HepG2 (cell line): ENCODE measurements around the gene SLC12A3. TPM values are rescaled to one million over a fixed set of nuclear protein-coding genes. Genes with fewer than 3 reads are reported as not detected.

Experiments
- FOXA3 ChIP-seq: IDR thresholded peaks from 2 replicates; pipeline ENCODE4 v1.6.1; 2016; ENCODE audit warnings: missing genetic modification reagents, missing compliant biosample characterization
- HOXA3 ChIP-seq: sonication (generic); formaldehyde crosslinking; IDR thresholded peaks from 2 replicates; pipeline ENCODE4 v1.5.0; 2020; ENCODE audit warnings: missing genetic modification reagents
- MYC ChIP-seq: sonication (generic); formaldehyde crosslinking; IDR thresholded peaks from 2 replicates; pipeline ENCODE4 v1.9.0; 2021; ENCODE audit warnings: missing genetic modification reagents, borderline replicate concordance
- NFYB ChIP-seq: sonication (generic); formaldehyde crosslinking; IDR thresholded peaks from 2 replicates; pipeline ENCODE4 v1.4.0; 2020; ENCODE audit warnings: missing genetic modification reagents
- PTBP1 ChIP-seq: fragments of 200-400 bp; formaldehyde crosslinking; IDR thresholded peaks from 2 replicates; pipeline ENCODE4 v1.6.1; 2018; ENCODE audit warnings: low read length, low read depth; ENCODE audit not compliant: poor library complexity, severe bottlenecking
- THAP11 ChIP-seq: IDR thresholded peaks from 2 replicates; pipeline ENCODE4 v1.6.1; 2016; ENCODE audit warnings: missing biosample characterization, missing genetic modification reagents
- YEATS2 ChIP-seq: sonication (generic); formaldehyde crosslinking; IDR thresholded peaks from 2 replicates; pipeline ENCODE4 v1.4.0; 2020; ENCODE audit warnings: missing genetic modification reagents, borderline replicate concordance
- ZFP1 ChIP-seq: IDR thresholded peaks from 2 replicates; pipeline ENCODE4 v1.6.1; 2016
- ZFP36 ChIP-seq: fragments of 150-350 bp; IDR thresholded peaks from 2 replicates; pipeline ENCODE4 v1.6.1; 2018; ENCODE audit warnings: borderline replicate concordance, low read length, low read depth; ENCODE audit not compliant: partially characterized antibody
- ZNF10 ChIP-seq: sonication (generic); formaldehyde crosslinking; IDR thresholded peaks from 2 replicates; pipeline ENCODE4 v1.4.0; 2020; ENCODE audit warnings: mild to moderate bottlenecking, low read depth, missing genetic modification reagents, borderline replicate concordance
- ZNF569 ChIP-seq: sonication (generic); formaldehyde crosslinking; IDR thresholded peaks from 2 replicates; pipeline ENCODE4 v1.5.0; 2020; ENCODE audit warnings: mild to moderate bottlenecking, missing genetic modification reagents, moderate library complexity, borderline replicate concordance
- ZNF605 ChIP-seq: sonication (generic); formaldehyde crosslinking; IDR thresholded peaks from 2 replicates; pipeline ENCODE4 v1.8.0; 2022; ENCODE audit warnings: mild to moderate bottlenecking, missing genetic modification reagents
- polyA plus RNA-seq, 8 experiments: library from polyadenylated mRNA; depleted of rRNA in 3 of 8; stranded (reverse) in 7 of 8; unstranded in 1 of 8; fragments of >200 nt; fragmentation: Illumina TruSeq in 4 of 8; extraction: Trizol in 4 of 8; gene quantifications; 2 replicates each; pipeline versions ENCODE4 v1.2.1 to v1.2.3, GENCODE V29; 2011 to 2016; ENCODE audit warnings: low read depth in 4 of 8, missing spikeins in 1 of 8, mixed read lengths in 1 of 8; ENCODE audit not compliant: insufficient read depth in 1 of 8
- total RNA-seq, 5 experiments: library from RNA; depleted of rRNA; stranded (reverse); fragments of >200 nt; fragmentation: Illumina TruSeq; extraction: Trizol; gene quantifications; 2 replicates each; pipeline ENCODE4 v1.2.3, GENCODE V29; 2016; ENCODE audit warnings: low read depth in 1 of 5
- TF ChIP-seq, protein P1 (sequence below): sonication (generic); formaldehyde crosslinking; IDR thresholded peaks from 2 replicates; pipeline ENCODE4 v1.4.0; 2020; ENCODE audit warnings: missing genetic modification reagents, borderline replicate concordance
- TF ChIP-seq, protein P2 (sequence below), 2 experiments: sonication (generic) in 1 of 2; formaldehyde crosslinking in 1 of 2; IDR thresholded peaks; 2 replicates each; pipeline versions ENCODE4 v1.4.0 to v1.6.1; 2018 to 2020; ENCODE audit warnings: missing genetic modification reagents in 2 of 2, borderline replicate concordance in 1 of 2, low read depth in 1 of 2, mild to moderate bottlenecking in 1 of 2, missing biosample characterization in 1 of 2
- TF ChIP-seq, protein P3 (sequence below): sonication (generic); formaldehyde crosslinking; conservative IDR thresholded peaks from 2 replicates; pipeline ENCODE4 v1.4.0; 2020; ENCODE audit warnings: missing genetic modification reagents
- TF ChIP-seq, protein P4 (sequence below): sonication (generic); formaldehyde crosslinking; IDR thresholded peaks from 2 replicates; pipeline ENCODE4 v1.8.1; 2022; ENCODE audit warnings: mild to moderate bottlenecking, missing genetic modification reagents
- TF ChIP-seq, protein P5 (sequence below): conservative IDR thresholded peaks from 2 replicates; pipeline ENCODE4 v1.6.1; 2018; ENCODE audit warnings: missing genetic modification reagents

SLC12A3 gene
- total and polyA plus RNA-seq, 2 of the 13 experiments (the other 11 are each of a cell fraction or from before 2014, with no cell fraction given) = 6.2 TPM; not detected in 1

DNA sequence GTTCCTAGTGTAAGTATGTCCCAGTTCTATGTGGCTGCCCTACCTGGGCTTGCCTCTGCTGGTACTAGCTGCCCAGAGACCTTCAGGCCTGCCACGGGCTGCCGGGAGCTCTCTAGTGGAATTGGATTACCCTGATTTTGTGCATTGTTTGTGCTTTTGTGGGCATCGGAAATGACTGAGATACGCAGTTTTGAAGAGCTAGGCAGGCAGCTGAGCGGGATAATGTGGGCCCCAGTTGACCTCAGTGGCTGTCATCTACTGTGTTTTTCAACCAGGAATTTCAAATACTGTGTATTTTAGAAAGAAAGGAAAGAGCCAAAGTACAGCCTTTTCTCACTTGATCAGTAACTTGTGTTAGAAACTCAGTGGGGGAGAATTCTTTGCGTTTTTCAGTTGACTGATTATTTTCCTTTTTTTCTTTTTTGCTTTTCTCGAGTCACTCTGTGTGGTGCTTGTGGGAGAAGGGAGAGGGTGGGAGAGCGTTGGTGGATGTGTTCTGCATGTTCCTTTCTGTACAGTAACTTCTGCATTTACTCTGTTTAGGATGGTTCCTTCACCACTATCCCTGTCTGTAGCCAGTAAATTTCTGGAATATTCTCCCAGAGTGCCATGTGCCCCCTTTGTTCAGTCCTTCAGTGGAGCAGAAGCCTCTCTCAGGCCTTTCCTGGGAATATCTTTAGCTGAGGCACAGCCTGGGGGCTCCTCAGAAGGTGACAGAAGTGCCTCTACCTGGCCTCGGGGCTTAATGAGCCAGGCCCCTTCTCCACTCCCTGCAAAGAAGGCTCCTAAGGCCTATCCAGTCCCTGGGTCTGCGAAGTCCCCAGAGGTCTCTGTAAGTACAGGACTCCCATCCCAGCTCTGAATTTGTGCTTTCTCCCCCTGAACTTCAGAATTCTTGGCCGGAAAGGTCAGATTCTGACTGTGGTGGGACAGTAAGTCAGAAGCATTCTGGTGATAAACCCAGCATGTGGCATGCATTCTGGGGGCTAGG, 15.0 kb upstream of the SLC12A3 start (continued):
- TF ChIP-seq, protein P1, sequence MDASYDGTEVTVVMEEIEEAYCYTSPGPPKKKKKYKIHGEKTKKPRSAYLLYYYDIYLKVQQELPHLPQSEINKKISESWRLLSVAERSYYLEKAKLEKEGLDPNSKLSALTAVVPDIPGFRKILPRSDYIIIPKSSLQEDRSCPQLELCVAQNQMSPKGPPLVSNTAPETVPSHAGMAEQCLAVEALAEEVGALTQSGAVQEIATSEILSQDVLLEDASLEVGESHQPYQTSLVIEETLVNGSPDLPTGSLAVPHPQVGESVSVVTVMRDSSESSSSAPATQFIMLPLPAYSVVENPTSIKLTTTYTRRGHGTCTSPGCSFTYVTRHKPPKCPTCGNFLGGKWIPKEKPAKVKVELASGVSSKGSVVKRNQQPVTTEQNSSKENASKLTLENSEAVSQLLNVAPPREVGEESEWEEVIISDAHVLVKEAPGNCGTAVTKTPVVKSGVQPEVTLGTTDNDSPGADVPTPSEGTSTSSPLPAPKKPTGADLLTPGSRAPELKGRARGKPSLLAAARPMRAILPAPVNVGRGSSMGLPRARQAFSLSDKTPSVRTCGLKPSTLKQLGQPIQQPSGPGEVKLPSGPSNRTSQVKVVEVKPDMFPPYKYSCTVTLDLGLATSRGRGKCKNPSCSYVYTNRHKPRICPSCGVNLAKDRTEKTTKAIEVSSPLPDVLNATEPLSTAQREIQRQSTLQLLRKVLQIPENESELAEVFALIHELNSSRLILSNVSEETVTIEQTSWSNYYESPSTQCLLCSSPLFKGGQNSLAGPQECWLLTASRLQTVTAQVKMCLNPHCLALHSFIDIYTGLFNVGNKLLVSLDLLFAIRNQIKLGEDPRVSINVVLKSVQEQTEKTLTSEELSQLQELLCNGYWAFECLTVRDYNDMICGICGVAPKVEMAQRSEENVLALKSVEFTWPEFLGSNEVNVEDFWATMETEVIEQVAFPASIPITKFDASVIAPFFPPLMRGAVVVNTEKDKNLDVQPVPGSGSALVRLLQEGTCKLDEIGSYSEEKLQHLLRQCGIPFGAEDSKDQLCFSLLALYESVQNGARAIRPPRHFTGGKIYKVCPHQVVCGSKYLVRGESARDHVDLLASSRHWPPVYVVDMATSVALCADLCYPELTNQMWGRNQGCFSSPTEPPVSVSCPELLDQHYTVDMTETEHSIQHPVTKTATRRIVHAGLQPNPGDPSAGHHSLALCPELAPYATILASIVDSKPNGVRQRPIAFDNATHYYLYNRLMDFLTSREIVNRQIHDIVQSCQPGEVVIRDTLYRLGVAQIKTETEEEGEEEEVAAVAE = no peak
- TF ChIP-seq ZFP1 (CRISPR knock-in tag) = no peak
- peak; percentile 30; the same call in 1 of the 2 replicates for TF ChIP-seq YEATS2 (CRISPR knock-in tag)
- no peak for TF ChIP-seq ZFP36
- TF ChIP-seq, protein P2, sequence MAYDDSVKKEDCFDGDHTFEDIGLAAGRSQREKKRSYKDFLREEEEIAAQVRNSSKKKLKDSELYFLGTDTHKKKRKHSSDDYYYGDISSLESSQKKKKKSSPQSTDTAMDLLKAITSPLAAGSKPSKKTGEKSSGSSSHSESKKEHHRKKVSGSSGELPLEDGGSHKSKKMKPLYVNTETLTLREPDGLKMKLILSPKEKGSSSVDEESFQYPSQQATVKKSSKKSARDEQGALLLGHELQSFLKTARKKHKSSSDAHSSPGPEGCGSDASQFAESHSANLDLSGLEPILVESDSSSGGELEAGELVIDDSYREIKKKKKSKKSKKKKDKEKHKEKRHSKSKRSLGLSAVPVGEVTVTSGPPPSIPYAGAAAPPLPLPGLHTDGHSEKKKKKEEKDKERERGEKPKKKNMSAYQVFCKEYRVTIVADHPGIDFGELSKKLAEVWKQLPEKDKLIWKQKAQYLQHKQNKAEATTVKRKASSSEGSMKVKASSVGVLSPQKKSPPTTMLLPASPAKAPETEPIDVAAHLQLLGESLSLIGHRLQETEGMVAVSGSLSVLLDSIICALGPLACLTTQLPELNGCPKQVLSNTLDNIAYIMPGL (CRISPR knock-in tag; IDR thresholded peaks at IDR 0.05; ENCODE audit: borderline replicate concordance in 1 of 2, low read depth in 1 of 2) = no peak; a peak in 1 of 4 replicates
- TF ChIP-seq, protein P3, sequence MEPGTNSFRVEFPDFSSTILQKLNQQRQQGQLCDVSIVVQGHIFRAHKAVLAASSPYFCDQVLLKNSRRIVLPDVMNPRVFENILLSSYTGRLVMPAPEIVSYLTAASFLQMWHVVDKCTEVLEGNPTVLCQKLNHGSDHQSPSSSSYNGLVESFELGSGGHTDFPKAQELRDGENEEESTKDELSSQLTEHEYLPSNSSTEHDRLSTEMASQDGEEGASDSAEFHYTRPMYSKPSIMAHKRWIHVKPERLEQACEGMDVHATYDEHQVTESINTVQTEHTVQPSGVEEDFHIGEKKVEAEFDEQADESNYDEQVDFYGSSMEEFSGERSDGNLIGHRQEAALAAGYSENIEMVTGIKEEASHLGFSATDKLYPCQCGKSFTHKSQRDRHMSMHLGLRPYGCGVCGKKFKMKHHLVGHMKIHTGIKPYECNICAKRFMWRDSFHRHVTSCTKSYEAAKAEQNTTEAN (CRISPR knock-in tag) = peak; percentile 20
- TF ChIP-seq, protein P4, sequence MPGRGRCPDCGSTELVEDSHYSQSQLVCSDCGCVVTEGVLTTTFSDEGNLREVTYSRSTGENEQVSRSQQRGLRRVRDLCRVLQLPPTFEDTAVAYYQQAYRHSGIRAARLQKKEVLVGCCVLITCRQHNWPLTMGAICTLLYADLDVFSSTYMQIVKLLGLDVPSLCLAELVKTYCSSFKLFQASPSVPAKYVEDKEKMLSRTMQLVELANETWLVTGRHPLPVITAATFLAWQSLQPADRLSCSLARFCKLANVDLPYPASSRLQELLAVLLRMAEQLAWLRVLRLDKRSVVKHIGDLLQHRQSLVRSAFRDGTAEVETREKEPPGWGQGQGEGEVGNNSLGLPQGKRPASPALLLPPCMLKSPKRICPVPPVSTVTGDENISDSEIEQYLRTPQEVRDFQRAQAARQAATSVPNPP = no peak
- no peak for TF ChIP-seq ZNF569 (CRISPR knock-in tag)
- TF ChIP-seq FOXA3 = peak; percentile 49; the same call in 1 of the 2 replicates
- TF ChIP-seq ZNF605 (CRISPR knock-in tag) = peak; percentile 68; the same call in 1 of the 2 replicates
- TF ChIP-seq, protein P5, sequence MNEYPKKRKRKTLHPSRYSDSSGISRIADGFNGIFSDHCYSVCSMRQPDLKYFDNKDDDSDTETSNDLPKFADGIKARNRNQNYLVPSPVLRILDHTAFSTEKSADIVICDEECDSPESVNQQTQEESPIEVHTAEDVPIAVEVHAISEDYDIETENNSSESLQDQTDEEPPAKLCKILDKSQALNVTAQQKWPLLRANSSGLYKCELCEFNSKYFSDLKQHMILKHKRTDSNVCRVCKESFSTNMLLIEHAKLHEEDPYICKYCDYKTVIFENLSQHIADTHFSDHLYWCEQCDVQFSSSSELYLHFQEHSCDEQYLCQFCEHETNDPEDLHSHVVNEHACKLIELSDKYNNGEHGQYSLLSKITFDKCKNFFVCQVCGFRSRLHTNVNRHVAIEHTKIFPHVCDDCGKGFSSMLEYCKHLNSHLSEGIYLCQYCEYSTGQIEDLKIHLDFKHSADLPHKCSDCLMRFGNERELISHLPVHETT (CRISPR knock-in tag) = peak; percentile 12; the same call in 1 of the 2 replicates
- no peak for TF ChIP-seq HOXA3 (CRISPR knock-in tag)
- 0 out of 2 replicates have a peak, but pooled peaks have one; percentile 6 for TF ChIP-seq NFYB (CRISPR knock-in tag)
- TF ChIP-seq THAP11 (CRISPR knock-in tag) = no peak
- no peak for TF ChIP-seq ZNF10 (CRISPR knock-in tag)
- 0 out of 2 replicates have a peak, but pooled peaks have one; percentile 8 for TF ChIP-seq MYC (CRISPR knock-in tag)
- TF ChIP-seq PTBP1 = no peak
